Vagina (tissue), 2 donors: ENCODE data around the gene SEMA4G.

Experiments used
- CTCF ChIP-seq, 3 experiments: fragments of 450-650 bp in 2 of 3; fragments of 200-600 bp in 1 of 3; sonication (generic) in 1 of 3; IDR thresholded peaks; one replicate each; pipeline ENCODE4 v1.5.1; 2017 to 2019; ENCODE audit warnings: antibody characterized with exemption in 3 of 3, mild to moderate bottlenecking in 2 of 3, moderate library complexity in 2 of 3
- POLR2A ChIP-seq, 2 donors: fragments of 450-650 bp; IDR thresholded peaks; one replicate each; pipeline ENCODE4 v1.6.1; 2017; ENCODE audit warnings: antibody characterized with exemption in 2 of 2, mild to moderate bottlenecking in 2 of 2, moderate library complexity in 2 of 2
- POLR2AphosphoS5 ChIP-seq, 2 donors: sonication (generic); formaldehyde crosslinking; IDR thresholded peaks; one replicate each; pipeline ENCODE4 v1.9.0; 2017; ENCODE audit warnings: antibody characterized with exemption in 2 of 2, mild to moderate bottlenecking in 2 of 2, low read depth in 1 of 2; ENCODE audit not compliant: insufficient read depth in 1 of 2

- TF ChIP-seq CTCF (IDR thresholded peaks at IDR 0.05) = no peak
- TF ChIP-seq POLR2A (IDR thresholded peaks at IDR 0.05) = no peak
- no peak for TF ChIP-seq POLR2AphosphoS5 (IDR thresholded peaks at IDR 0.05; ENCODE audit: insufficient read depth in 1 of 2, low read depth in 1 of 2)
Measured at GRCh38 chr10:101018118-101018599, 48.9 kb downstream of the SEMA4G start.
